Sigmoid colon (tissue), 4 donors: ENCODE results near the gene VGF.

Experiments used
- POLR2A ChIP-seq, 2 donors: fragments of 450-650 bp; IDR thresholded peaks; one replicate each; pipeline ENCODE4 v1.6.1; 2016; ENCODE audit warnings: antibody characterized with exemption in 2 of 2, mild to moderate bottlenecking in 2 of 2, moderate library complexity in 2 of 2
- POLR2AphosphoS5 ChIP-seq, 4 donors: sonication (generic); formaldehyde crosslinking; IDR thresholded peaks; one replicate each; pipeline ENCODE4 v1.6.1; 2017; ENCODE audit warnings: antibody characterized with exemption in 4 of 4
- TF ChIP-seq, protein P1 (sequence below), 4 experiments: fragments of 450-650 bp in 3 of 4; fragments of 200-600 bp in 1 of 4; IDR thresholded peaks; one replicate each; pipeline ENCODE4 v1.5.1; 2016 to 2019; ENCODE audit warnings: antibody characterized with exemption in 4 of 4, mild to moderate bottlenecking in 3 of 4, moderate library complexity in 2 of 4

DNA sequence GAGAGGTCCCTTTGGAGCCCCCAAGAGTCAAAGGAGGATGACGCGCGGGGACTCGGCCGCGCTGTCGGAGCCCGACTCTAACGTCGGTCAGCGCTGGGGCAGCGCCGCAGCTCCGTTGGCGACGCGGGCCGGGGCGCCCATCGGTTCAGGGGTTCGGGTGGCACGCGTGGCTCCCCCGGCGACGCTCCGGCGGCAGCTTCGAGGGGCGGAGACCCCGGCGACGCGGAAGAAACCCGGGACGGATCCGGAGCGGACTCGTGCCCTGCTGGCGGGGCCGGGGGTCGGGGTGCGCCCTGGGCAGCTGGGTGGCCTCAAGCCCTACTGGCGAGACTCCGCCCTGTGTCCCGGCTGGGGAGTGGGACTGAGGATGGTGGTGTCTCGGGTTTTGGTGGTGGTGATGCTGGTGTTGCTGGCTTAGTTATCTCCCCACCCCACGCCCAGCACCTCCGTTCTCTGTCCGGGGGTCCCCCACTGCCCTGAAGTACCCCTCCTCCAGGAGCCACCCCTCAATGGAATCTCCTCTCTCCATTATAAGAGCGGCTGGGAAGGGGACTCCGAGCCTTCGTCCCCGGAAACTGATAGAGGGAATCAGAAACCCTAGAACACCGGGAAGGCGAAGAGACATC, 14.9 kb upstream of the VGF start, which contains the start of gene NAT16:
- TF ChIP-seq POLR2A (IDR thresholded peaks at IDR 0.05) (no peak), POLR2AphosphoS5 (IDR thresholded peaks at IDR 0.05) (no peak)
- TF ChIP-seq, protein P1, sequence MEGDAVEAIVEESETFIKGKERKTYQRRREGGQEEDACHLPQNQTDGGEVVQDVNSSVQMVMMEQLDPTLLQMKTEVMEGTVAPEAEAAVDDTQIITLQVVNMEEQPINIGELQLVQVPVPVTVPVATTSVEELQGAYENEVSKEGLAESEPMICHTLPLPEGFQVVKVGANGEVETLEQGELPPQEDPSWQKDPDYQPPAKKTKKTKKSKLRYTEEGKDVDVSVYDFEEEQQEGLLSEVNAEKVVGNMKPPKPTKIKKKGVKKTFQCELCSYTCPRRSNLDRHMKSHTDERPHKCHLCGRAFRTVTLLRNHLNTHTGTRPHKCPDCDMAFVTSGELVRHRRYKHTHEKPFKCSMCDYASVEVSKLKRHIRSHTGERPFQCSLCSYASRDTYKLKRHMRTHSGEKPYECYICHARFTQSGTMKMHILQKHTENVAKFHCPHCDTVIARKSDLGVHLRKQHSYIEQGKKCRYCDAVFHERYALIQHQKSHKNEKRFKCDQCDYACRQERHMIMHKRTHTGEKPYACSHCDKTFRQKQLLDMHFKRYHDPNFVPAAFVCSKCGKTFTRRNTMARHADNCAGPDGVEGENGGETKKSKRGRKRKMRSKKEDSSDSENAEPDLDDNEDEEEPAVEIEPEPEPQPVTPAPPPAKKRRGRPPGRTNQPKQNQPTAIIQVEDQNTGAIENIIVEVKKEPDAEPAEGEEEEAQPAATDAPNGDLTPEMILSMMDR (IDR thresholded peaks at IDR 0.05), result no peak
